Right cardiac atrium (tissue), 5 donors: ENCODE results near the gene TECTA. TPM values are rescaled to one million over a fixed set of nuclear protein-coding genes. Genes with fewer than 3 reads are reported as not detected.
"Not testable (repeated sequence)": the region's sequence is repeated elsewhere in the genome, so short reads cannot be mapped to it uniquely, and the experiment has no call there.

Experiments used
- ATAC-seq, 2 donors: fragments of 200-7000 bp; cut with Tn5 transposase; one replicate each; pipeline versions ENCODE4 v1.8.0 to v1.9.1; 2020; ENCODE audit warnings: moderate library complexity in 2 of 2, mild to moderate bottlenecking in 1 of 2
- DNase-seq, 3 donors: peaks; one replicate each; pipeline ENCODE4 v3.0.0-alpha.2; 2020
- H3K27ac ChIP-seq: one replicate; pipeline ENCODE4 v1.5.1; 2013; ENCODE audit warnings: mild to moderate bottlenecking, low read length, control low read depth, moderate library complexity
- H3K27me3 ChIP-seq: one replicate; pipeline ENCODE4 v1.6.1; 2013; ENCODE audit not compliant: control insufficient read depth, insufficient read depth
- H3K4me1 ChIP-seq: one replicate; pipeline ENCODE4 v1.6.1; 2013; ENCODE audit warnings: low read length; ENCODE audit not compliant: control insufficient read depth, insufficient read depth
- H3K4me3 ChIP-seq: one replicate; pipeline ENCODE4 v1.5.1; 2013; ENCODE audit warnings: low read length, control low read depth
- H3K9me3 ChIP-seq: one replicate; pipeline ENCODE4 v1.6.1; 2013; ENCODE audit warnings: low read length; ENCODE audit not compliant: control insufficient read depth
- WGBS: extraction: QIAGEN DNeasy Blood & Tissue Kit; methylation state at CpG from one replicate; pipeline ENCODE4 v1.1.7; 2013; 5-methylcytosine and 5-hydroxymethylcytosine counted together
- intact Hi-C, 4 donors: fragments of 100-400 bp; cut with DNase I; formaldehyde crosslinking; loops; one replicate each; pipeline versions ENCODE4 v1.11.0 to v1.14.0; 2022 to 2023
- polyA plus RNA-seq: library from polyadenylated mRNA; stranded (reverse); fragments of 200-250 nt; gene quantifications from one replicate; pipeline ENCODE4 v1.2.3, GENCODE V29; 2013
- total RNA-seq, 4 donors: library from RNA; stranded (reverse); fragmentation: NEBNext Ultra II Directional; extraction: Animal tissue kit (Norgen Biotek cat#: 25700); gene quantifications; one replicate each; pipeline ENCODE4 v1.2.1, GENCODE V29; 2021
- donor health status: healthy with polysubstance abuse.
- donor health status: DM: no; HTN: yes; CAD: no.
- donor health status: DM: no; HTN: no; CAD: no.
- donor health status: DM: no; HTN: yes; CAD: no; lungs with severe emphysema.
- donor health status: DM: yes; HTN: yes; CAD: no.

TECTA gene
- total and polyA plus RNA-seq, 5 donors: 2.1 to 7.4 (median 4.0) TPM

DNA sequence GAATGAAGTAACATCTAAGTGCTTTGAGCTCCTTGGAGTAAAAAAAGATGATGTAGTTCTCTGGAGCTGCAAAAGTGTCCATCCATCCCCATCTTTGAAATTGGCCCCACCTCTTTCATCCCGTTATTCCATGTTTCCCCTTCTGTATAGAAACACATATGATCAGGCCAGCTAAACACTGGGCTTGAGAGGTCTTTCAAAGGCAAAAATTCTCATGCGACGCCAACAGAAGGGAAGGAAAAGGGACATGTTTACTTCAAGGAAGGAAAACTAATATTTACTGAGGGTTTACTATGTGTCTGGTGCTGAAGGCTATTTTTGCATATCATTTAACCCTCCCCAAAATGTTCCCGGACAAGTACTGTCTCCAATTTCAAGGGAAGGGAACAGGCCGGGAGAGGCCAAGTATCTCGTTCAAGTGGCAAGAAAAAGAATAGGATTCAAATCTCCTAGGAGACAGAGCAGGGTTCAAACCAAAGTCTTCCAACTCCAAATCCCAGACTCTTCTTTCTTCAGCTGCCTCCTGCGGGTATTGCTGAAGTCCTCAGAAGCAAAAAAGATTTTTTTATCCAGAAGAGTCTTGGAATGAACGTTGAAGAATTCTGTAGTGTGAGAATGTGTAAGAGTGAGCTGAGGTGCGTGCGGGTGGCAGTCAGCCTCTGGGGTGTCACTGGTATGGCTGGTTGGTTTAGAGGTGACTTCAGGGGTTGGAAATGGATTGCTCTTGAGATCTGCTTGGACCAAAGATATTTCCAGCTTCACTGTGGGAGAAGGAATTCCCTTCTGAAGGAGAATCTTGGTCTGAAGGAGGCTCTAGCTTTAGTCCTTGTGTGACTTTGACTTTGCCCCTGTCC lies 10.1 kb downstream of the TECTA start:
- 64% methylated on average over 10 of the region's 10 CpGs for WGBS

GRCh38 chr11:121112498-121113455 lies 11.7 kb downstream of the TECTA start:
- H3K4me1 ChIP-seq: no peaks in the 10 kb centered on the region
- H3K4me3 ChIP-seq: no peak overlapping the region
- DNase-seq (peak; percentile 74 to 87 (median 79)), ATAC-seq (peak; percentile 88 to 91)
- intact Hi-C loops: loop anchor here in 3 of 4 donors (10.0 kb wide), 1 partner anchor 158 kb away; no protein-coding TSS in a partner anchor
- no peaks in the 10 kb centered on the region for H3K27me3 ChIP-seq
- 47% methylated on average over 32 of the region's 32 CpGs for WGBS
- H3K9me3 ChIP-seq: no peaks in the 10 kb centered on the region
- no peak overlapping the region for H3K27ac ChIP-seq

More for the DNA sequence above, 10.1 kb downstream of the TECTA start:
- DNase-seq (no peak), ATAC-seq (peak in 1 of 2 donors; percentile 42)
- Histone ChIP-seq H3K4me1 (no peaks in the 10 kb centered on the region), H3K27ac (no peak overlapping the region), H3K27me3 (no peaks in the 10 kb centered on the region), H3K9me3 (no peaks in the 10 kb centered on the region), H3K4me3 (no peak overlapping the region)
- intact Hi-C loops: loop anchor here in 3 of 4 donors (10.0 kb wide), 1 partner anchor 156 kb away; no protein-coding TSS in a partner anchor

DNA sequence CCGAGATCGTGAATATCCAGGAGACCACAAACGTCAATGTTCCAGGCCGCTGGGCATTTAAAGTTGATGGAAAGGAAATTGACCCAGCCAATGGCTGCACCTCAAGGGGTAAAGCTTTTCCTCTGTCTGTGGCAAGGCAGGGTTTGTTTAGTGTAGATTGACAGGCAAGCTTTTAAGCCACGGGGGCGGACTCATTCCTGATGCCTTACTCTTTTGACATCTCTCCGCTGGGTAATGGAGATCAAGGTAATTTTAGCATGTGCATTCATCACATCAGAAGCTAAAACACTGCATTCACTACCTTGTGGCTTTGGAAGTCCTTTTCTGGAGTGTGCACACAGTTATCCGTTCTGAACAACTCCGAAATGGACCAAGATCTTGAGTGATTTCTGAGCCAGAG lies 12.6 kb downstream of the TECTA start:
- 78% methylated on average over 9 of the region's 9 CpGs for WGBS
- H3K4me1 ChIP-seq: no peaks in the 10 kb centered on the region
- H3K27me3 ChIP-seq: no peaks in the 10 kb centered on the region
- no peak for DNase-seq
- H3K27ac ChIP-seq: no peak overlapping the region
- no peak overlapping the region for H3K4me3 ChIP-seq
- intact Hi-C loops: loop anchor here in 3 of 4 donors (10.0 kb wide), 1 partner anchor 159 kb away; no protein-coding TSS in a partner anchor
- no peak for ATAC-seq
- H3K9me3 ChIP-seq: no peaks in the 10 kb centered on the region

DNA sequence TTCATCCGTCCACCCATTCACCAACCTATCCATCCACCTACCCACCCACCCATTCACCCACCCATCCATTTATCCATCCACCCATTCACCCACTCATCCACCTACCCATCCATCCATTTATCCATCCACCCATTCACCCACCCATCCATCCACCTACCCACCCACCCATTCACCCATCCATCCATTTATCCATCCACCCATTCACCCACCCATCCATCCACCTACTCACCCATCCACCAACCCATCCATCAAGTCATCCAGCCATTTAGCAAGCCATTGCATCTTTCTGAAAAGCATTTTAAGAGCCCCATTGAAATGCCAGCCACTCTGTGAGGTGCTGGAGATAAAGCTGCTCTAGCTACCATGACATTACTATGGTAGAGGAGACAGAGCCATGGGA lies 14.0 kb downstream of the TECTA start:
- not testable (repeated sequence) for H3K27ac ChIP-seq, DNase-seq, H3K4me3 ChIP-seq, H3K27me3 ChIP-seq, H3K4me1 ChIP-seq, ATAC-seq, H3K9me3 ChIP-seq
- WGBS: 100% methylated on average over 1 of the region's 1 CpG
- intact Hi-C loops: loop anchor here in 3 of 4 donors (10.0 kb wide), 1 partner anchor 160 kb away; no protein-coding TSS in a partner anchor

DNA sequence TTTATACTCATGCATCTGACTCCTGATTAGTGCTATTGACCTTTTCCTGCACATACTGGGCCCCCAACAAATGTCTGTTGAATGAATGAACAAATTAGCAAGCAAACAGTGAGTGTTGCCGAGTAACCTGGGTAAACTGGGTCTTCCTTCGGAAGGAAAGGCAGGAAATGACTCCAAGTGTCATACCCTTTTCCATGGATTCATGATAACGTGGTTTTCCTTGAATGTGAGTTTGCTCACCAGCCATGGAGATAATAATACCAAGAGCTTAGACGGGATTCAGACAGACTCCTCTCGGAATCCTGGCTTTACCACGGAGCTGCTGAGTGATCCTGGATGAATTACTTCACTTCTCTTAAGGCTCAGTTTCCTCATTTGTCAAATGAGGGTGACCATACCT lies 16.7 kb downstream of the TECTA start:
- Histone ChIP-seq H3K9me3 (no peaks in the 10 kb centered on the region), H3K4me3 (no peak overlapping the region), H3K27ac (no peak overlapping the region), H3K4me1 (no peaks in the 10 kb centered on the region), H3K27me3 (no peaks in the 10 kb centered on the region)
- WGBS: 45% methylated on average over 6 of the region's 6 CpGs
- ATAC-seq (peak in 1 of 2 donors; percentile 82), DNase-seq (no peak)
- intact Hi-C loops: loop anchor here in 3 of 4 donors (10.0 kb wide), 1 partner anchor 163 kb away; no protein-coding TSS in a partner anchor

DNA sequence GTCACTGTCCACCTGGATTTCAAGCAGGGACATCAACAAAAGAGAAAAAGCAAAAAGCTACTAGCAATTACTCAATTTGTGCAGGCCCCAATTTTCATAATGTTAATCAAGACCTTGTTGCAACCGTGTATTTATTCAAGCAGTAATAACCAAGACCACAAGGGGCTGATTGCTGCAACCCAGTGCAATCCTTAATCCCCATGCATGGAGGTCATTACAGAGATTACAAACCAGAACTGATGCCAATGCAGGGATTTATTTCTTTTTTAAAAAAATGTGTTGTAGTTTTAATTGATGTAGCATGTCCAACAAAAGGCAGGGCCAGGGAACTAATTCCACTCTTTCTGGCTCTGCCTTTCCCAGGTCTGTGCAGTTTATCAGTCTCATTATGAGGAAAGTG lies 18.4 kb downstream of the TECTA start:
- ATAC-seq (no peak), DNase-seq (no peak)
- WGBS: 60% methylated on average over 1 of the region's 1 CpG
- H3K9me3 ChIP-seq: no peaks in the 10 kb centered on the region
- intact Hi-C loops: loop anchor here in 3 of 4 donors (10.0 kb wide), 1 partner anchor 165 kb away; no protein-coding TSS in a partner anchor
- no peak overlapping the region for H3K4me3 ChIP-seq
- no peak overlapping the region for H3K27ac ChIP-seq
- H3K4me1 ChIP-seq: no peaks in the 10 kb centered on the region
- H3K27me3 ChIP-seq: no peaks in the 10 kb centered on the region

GRCh38 chr11:121122328-121122727 lies 21.3 kb downstream of the TECTA start:
- no peak overlapping the region for H3K27ac ChIP-seq
- DNase-seq (no peak), ATAC-seq (no peak)
- no peaks in the 10 kb centered on the region for H3K4me1 ChIP-seq
- no peaks in the 10 kb centered on the region for H3K27me3 ChIP-seq
- H3K9me3 ChIP-seq: no peaks in the 10 kb centered on the region
- 79% methylated on average over 3 of the region's 3 CpGs for WGBS
- H3K4me3 ChIP-seq: no peak overlapping the region
- intact Hi-C loops: no loop called here

DNA sequence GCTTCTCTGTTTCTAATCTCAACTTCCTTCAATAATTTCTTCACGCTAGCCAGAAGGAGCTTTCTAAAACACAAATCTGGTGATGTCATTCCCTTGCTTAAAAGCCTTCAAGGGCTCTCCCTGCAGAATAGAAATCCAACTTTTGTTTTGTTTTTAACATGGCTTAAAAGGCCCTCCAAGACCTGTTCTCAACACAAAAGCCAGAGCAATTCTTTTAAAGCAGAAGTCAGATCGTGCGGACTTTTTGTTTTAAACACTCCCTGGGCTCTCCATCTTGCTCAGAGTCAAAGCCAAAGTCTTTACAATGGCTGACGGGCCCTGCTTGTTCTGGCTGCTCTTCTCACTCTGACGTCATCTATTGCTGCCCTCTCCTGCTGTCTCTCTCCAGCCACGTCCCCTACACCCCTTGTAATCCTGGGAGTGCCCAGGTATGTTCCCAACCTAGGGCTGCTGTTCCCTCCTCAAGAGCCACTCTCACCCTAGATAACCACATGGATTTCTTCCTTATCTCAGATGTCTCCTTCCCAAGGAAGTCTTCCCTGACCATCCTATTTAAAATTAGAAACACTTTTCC lies 22.5 kb downstream of the TECTA start:
- intact Hi-C loops: no loop called here
- H3K9me3 ChIP-seq: no peaks in the 10 kb centered on the region
- H3K27ac ChIP-seq: no peak overlapping the region
- ATAC-seq: peak in 1 of 2 donors; percentile 33
- WGBS: 53% methylated on average over 6 of the region's 6 CpGs
- no peaks in the 10 kb centered on the region for H3K27me3 ChIP-seq
- peak in 1 of 3 donors; percentile 58 for DNase-seq
- no peak overlapping the region for H3K4me3 ChIP-seq
- H3K4me1 ChIP-seq: no peaks in the 10 kb centered on the region

- Histone ChIP-seq H3K4me1 (no peaks in the 10 kb centered on the region), H3K9me3 (no peaks in the 10 kb centered on the region), H3K4me3 (no peak overlapping the region), H3K27ac (no peak overlapping the region), H3K27me3 (no peaks in the 10 kb centered on the region)
- intact Hi-C loops: no loop called here
- 97% methylated on average over 30 of the region's 30 CpGs for WGBS
- ATAC-seq (no peak), DNase-seq (peak in 1 of 3 donors; percentile 55)
Observed at GRCh38 chr11:121127809-121128208, 26.8 kb downstream of the TECTA start.
